Uterus (tissue), 2 donors: ENCODE results near the gene GOLGA6L26.
"Not testable (repeated sequence)": the region's sequence is repeated elsewhere in the genome, so short reads cannot be mapped to it uniquely, and the experiment has no call there.

Experiments
- POLR2A ChIP-seq, 2 donors: fragments of 450-650 bp; IDR thresholded peaks; one replicate each; pipeline ENCODE4 v1.6.1; 2016; ENCODE audit warnings: antibody characterized with exemption in 2 of 2, mild to moderate bottlenecking in 1 of 2, moderate library complexity in 1 of 2
- TF ChIP-seq, protein P1 (sequence below), 4 experiments: fragments of 200-600 bp in 2 of 4; fragments of 450-650 bp in 2 of 4; sonication (generic) in 2 of 4; IDR thresholded peaks; one replicate each; pipeline ENCODE4 v1.5.1; 2016 to 2019; ENCODE audit warnings: antibody characterized with exemption in 4 of 4, mild to moderate bottlenecking in 2 of 4, moderate library complexity in 1 of 4

DNA sequence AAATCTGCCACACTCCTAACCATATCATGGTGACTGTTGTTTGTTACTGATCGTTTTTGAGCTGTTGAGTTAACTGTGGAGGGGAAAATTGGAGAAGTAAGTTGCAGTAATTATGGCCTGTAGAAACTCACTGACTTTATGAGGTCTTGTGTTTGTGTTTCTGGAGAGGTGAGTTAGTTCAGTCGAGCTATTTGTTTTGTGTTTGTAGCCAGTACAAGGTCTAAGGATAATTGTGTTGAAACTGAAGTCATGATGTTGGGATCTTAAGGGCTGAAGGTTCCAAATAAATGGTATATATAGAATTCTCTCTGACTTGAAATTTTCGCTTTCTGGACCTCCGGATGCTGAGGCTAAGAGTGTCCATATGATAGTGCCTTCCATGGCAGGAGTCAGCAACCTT, 29.2 kb downstream of the GOLGA6L26 start:
- TF ChIP-seq, protein P1, sequence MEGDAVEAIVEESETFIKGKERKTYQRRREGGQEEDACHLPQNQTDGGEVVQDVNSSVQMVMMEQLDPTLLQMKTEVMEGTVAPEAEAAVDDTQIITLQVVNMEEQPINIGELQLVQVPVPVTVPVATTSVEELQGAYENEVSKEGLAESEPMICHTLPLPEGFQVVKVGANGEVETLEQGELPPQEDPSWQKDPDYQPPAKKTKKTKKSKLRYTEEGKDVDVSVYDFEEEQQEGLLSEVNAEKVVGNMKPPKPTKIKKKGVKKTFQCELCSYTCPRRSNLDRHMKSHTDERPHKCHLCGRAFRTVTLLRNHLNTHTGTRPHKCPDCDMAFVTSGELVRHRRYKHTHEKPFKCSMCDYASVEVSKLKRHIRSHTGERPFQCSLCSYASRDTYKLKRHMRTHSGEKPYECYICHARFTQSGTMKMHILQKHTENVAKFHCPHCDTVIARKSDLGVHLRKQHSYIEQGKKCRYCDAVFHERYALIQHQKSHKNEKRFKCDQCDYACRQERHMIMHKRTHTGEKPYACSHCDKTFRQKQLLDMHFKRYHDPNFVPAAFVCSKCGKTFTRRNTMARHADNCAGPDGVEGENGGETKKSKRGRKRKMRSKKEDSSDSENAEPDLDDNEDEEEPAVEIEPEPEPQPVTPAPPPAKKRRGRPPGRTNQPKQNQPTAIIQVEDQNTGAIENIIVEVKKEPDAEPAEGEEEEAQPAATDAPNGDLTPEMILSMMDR (IDR thresholded peaks at IDR 0.05), result not testable (repeated sequence)
- not testable (repeated sequence) for TF ChIP-seq POLR2A (IDR thresholded peaks at IDR 0.05)
